ENCODE results near the gene SCUBE1.
"Not testable (repeated sequence)": the region's sequence is repeated elsewhere in the genome, so short reads cannot be mapped to it uniquely, and the experiment has no call there.

The SCUBE1 gene

GRCh38 chr22:43377548-43377895 is 34.4 kb upstream of the SCUBE1 start:
- Mint-ChIP-seq H3K27ac (peak overlapping the region; percentile 0 to 73), H3K9me3 (peaks cover 3 to 7% of the 10 kb centered on the region in 2 donors), H3K27me3 (peaks cover 73 to 84% of the 10 kb centered on the region in 2 donors), H3K36me3 (ENCODE audit: insufficient read depth) (peaks cover 10% of the 10 kb centered on the region), H3K4me3 (peak overlapping the region; percentile 18 to 71), H3K4me1 (ENCODE audit: low read depth in 2 of 2) (peaks cover 26 to 31% of the 10 kb centered on the region in 2 donors)
- ATAC-seq (replicated peaks): no peak
- no peak for DNase-seq

- DNase-seq: peak; percentile 67 to 75 (median 69)
- peaks cover 26 to 28% of the 10 kb centered on the region in 2 donors for H3K4me1 Mint-ChIP-seq (ENCODE audit: low read depth in 2 of 2)
- peaks cover 3 to 7% of the 10 kb centered on the region in 2 donors for H3K9me3 Mint-ChIP-seq
- peaks cover 10% of the 10 kb centered on the region for H3K36me3 Mint-ChIP-seq (ENCODE audit: insufficient read depth)
- ATAC-seq (replicated peaks): peak; percentile 90
- peaks cover 71 to 84% of the 10 kb centered on the region in 2 donors for H3K27me3 Mint-ChIP-seq
- H3K27ac Mint-ChIP-seq: peak overlapping the region; percentile 0 to 73
- H3K4me3 Mint-ChIP-seq: peak overlapping the region; percentile 18 to 71
Measured at GRCh38 chr22:43376765-43377547, 33.8 kb upstream of the SCUBE1 start.

- H3K27me3 Mint-ChIP-seq: peaks cover 71 to 84% of the 10 kb centered on the region in 2 donors
- no peak overlapping the region for H3K4me3 Mint-ChIP-seq
- no peak overlapping the region for H3K27ac Mint-ChIP-seq
- H3K9me3 Mint-ChIP-seq: peaks cover 3 to 7% of the 10 kb centered on the region in 2 donors
- DNase-seq: no peak
- ATAC-seq (replicated peaks): no peak
- peaks cover 21 to 26% of the 10 kb centered on the region in 2 donors for H3K4me1 Mint-ChIP-seq (ENCODE audit: low read depth in 2 of 2)
- peaks cover 9% of the 10 kb centered on the region for H3K36me3 Mint-ChIP-seq (ENCODE audit: insufficient read depth)
Measured at GRCh38 chr22:43375951-43376455, 32.8 kb upstream of the SCUBE1 start.

GRCh38 chr22:43370036-43370435 is 26.9 kb upstream of the SCUBE1 start:
- ATAC-seq (replicated peaks): no peak

GRCh38 chr22:43365715-43366440 is 22.7 kb upstream of the SCUBE1 start:
- H3K4me3 Mint-ChIP-seq: no peak overlapping the region
- H3K9me3 Mint-ChIP-seq: no peaks in the 10 kb centered on the region
- H3K27me3 Mint-ChIP-seq: peaks cover 32 to 62% of the 10 kb centered on the region in 2 donors
- H3K4me1 Mint-ChIP-seq (ENCODE audit: low read depth in 2 of 2): no peaks in the 10 kb centered on the region
- H3K36me3 Mint-ChIP-seq (ENCODE audit: insufficient read depth): no peaks in the 10 kb centered on the region
- H3K27ac Mint-ChIP-seq: no peak overlapping the region
- ATAC-seq (replicated peaks) (no peak), DNase-seq (no peak)

More at GRCh38 chr22:43370036-43370435, 26.9 kb upstream of the SCUBE1 start:
- Mint-ChIP-seq H3K27me3 (peaks cover 57 to 74% of the 10 kb centered on the region in 2 donors), H3K4me1 (ENCODE audit: low read depth in 2 of 2) (no peaks in the 10 kb centered on the region), H3K4me3 (no peak overlapping the region), H3K9me3 (peaks cover 1 to 7% of the 10 kb centered on the region in 2 donors), H3K36me3 (ENCODE audit: insufficient read depth) (peaks cover 3% of the 10 kb centered on the region), H3K27ac (no peak overlapping the region)
- no peak for DNase-seq

GRCh38 chr22:43364169-43364435 is 20.9 kb upstream of the SCUBE1 start:
- no peaks in the 10 kb centered on the region for H3K9me3 Mint-ChIP-seq
- peaks cover 20 to 62% of the 10 kb centered on the region in 2 donors for H3K27me3 Mint-ChIP-seq
- no peak for ATAC-seq (replicated peaks)
- H3K27ac Mint-ChIP-seq: no peak overlapping the region
- H3K4me1 Mint-ChIP-seq (ENCODE audit: low read depth in 2 of 2): no peaks in the 10 kb centered on the region
- DNase-seq: no peak
- H3K36me3 Mint-ChIP-seq (ENCODE audit: insufficient read depth): no peaks in the 10 kb centered on the region
- H3K4me3 Mint-ChIP-seq: no peak overlapping the region

GRCh38 chr22:43363315-43364168 is 20.4 kb upstream of the SCUBE1 start:
- H3K4me1 Mint-ChIP-seq (ENCODE audit: low read depth in 2 of 2): no peaks in the 10 kb centered on the region
- DNase-seq: no peak
- peaks cover 19 to 62% of the 10 kb centered on the region in 2 donors for H3K27me3 Mint-ChIP-seq
- H3K36me3 Mint-ChIP-seq (ENCODE audit: insufficient read depth): no peaks in the 10 kb centered on the region
- no peak for ATAC-seq (replicated peaks)
- H3K4me3 Mint-ChIP-seq: no peak overlapping the region
- no peak overlapping the region for H3K27ac Mint-ChIP-seq
- no peaks in the 10 kb centered on the region for H3K9me3 Mint-ChIP-seq

GRCh38 chr22:43360576-43360975 is 17.4 kb upstream of the SCUBE1 start:
- Mint-ChIP-seq H3K27me3 (peaks cover 20 to 66% of the 10 kb centered on the region in 2 donors), H3K27ac (no peak overlapping the region), H3K36me3 (ENCODE audit: insufficient read depth) (no peaks in the 10 kb centered on the region), H3K9me3 (no peaks in the 10 kb centered on the region), H3K4me3 (no peak overlapping the region), H3K4me1 (ENCODE audit: low read depth in 2 of 2) (no peaks in the 10 kb centered on the region)
- ATAC-seq (replicated peaks) (no peak), DNase-seq (no peak)

GRCh38 chr22:43356881-43357280 is 13.7 kb upstream of the SCUBE1 start:
- no peak overlapping the region for H3K4me3 Mint-ChIP-seq
- ATAC-seq (replicated peaks) (no peak), DNase-seq (no peak)
- H3K4me1 Mint-ChIP-seq (ENCODE audit: low read depth in 2 of 2): no peaks in the 10 kb centered on the region
- H3K27me3 Mint-ChIP-seq: peaks cover 25 to 67% of the 10 kb centered on the region in 2 donors
- no peak overlapping the region for H3K27ac Mint-ChIP-seq
- H3K36me3 Mint-ChIP-seq (ENCODE audit: insufficient read depth): no peaks in the 10 kb centered on the region
- H3K9me3 Mint-ChIP-seq: no peaks in the 10 kb centered on the region

GRCh38 chr22:43355688-43356087 is 12.5 kb upstream of the SCUBE1 start:
- H3K4me3 Mint-ChIP-seq; H3K36me3 Mint-ChIP-seq (ENCODE audit: insufficient read depth); DNase-seq; H3K4me1 Mint-ChIP-seq (ENCODE audit: low read depth in 2 of 2); H3K27ac Mint-ChIP-seq; H3K9me3 Mint-ChIP-seq; ATAC-seq (replicated peaks): not testable (repeated sequence)
- peaks cover 25 to 67% of the 10 kb centered on the region in 2 donors for H3K27me3 Mint-ChIP-seq

GRCh38 chr22:43351966-43352345 is 8.8 kb upstream of the SCUBE1 start:
- DNase-seq (no peak), ATAC-seq (replicated peaks) (no peak)
- Mint-ChIP-seq H3K4me3 (no peak overlapping the region), H3K27ac (peak overlapping the region in 1 of 2 donors; percentile 20), H3K4me1 (ENCODE audit: low read depth in 2 of 2) (no peaks in the 10 kb centered on the region), H3K9me3 (no peaks in the 10 kb centered on the region), H3K27me3 (peaks cover 44 to 75% of the 10 kb centered on the region in 2 donors), H3K36me3 (ENCODE audit: insufficient read depth) (peaks cover 6% of the 10 kb centered on the region)

- H3K27me3 Mint-ChIP-seq: peaks cover 43 to 78% of the 10 kb centered on the region in 2 donors
- no peak overlapping the region for H3K4me3 Mint-ChIP-seq
- H3K27ac Mint-ChIP-seq: no peak overlapping the region
- DNase-seq (no peak), ATAC-seq (replicated peaks) (no peak)
- peaks cover 6% of the 10 kb centered on the region for H3K36me3 Mint-ChIP-seq (ENCODE audit: insufficient read depth)
- peaks cover 3 to 11% of the 10 kb centered on the region in 2 donors for H3K4me1 Mint-ChIP-seq (ENCODE audit: low read depth in 2 of 2)
- no peaks in the 10 kb centered on the region for H3K9me3 Mint-ChIP-seq
Measured at GRCh38 chr22:43349636-43350035, 6.5 kb upstream of the SCUBE1 start.

GRCh38 chr22:43346521-43346929 is 3.4 kb upstream of the SCUBE1 start:
- no peaks in the 10 kb centered on the region for H3K9me3 Mint-ChIP-seq
- peaks cover 54 to 89% of the 10 kb centered on the region in 2 donors for H3K27me3 Mint-ChIP-seq
- no peak overlapping the region for H3K4me3 Mint-ChIP-seq
- DNase-seq (peak; percentile 64 to 70 (median 65)), ATAC-seq (replicated peaks) (peak; percentile 71)
- H3K4me1 Mint-ChIP-seq (ENCODE audit: low read depth in 2 of 2): peaks cover 8 to 20% of the 10 kb centered on the region in 2 donors
- H3K36me3 Mint-ChIP-seq (ENCODE audit: insufficient read depth): peaks cover 6% of the 10 kb centered on the region
- H3K27ac Mint-ChIP-seq: no peak overlapping the region

All from effector memory CD8-positive, alpha-beta T cell (primary cell).